GM19193 (cell line): Measurements from ENCODE around the gene PSMD2.

Experiments used
- POLR2A ChIP-seq: IDR thresholded peaks from 4 replicates; pipeline ENCODE4 v1.6.1; 2011; ENCODE audit not compliant: insufficient read depth, insufficient read length; ENCODE audit errors: extremely low read depth

Gene PSMD2

DNA sequence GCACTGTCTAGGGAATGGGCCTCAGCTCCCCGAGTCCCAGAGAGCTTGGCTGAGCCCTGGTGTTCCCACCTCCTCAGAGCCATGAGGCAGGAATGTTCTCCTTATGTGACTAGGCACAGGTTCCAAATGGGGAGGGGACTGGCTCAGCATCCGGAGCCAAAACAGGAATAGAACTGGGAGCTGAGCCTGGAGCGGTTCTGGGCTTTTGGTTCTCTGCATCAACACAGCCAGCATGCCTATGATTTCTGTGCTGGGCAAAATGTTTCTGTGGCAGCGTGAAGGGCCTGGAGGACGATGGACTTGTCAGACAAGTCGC, 38.3 kb downstream of the PSMD2 start, which contains the start of gene FAM131A:
Gene FAM131A (plus strand): TSS at position 202 of the 316 bp plus-strand sequence. CDS start 31 bp downstream, at position 233.
- no peak for TF ChIP-seq POLR2A

DNA sequence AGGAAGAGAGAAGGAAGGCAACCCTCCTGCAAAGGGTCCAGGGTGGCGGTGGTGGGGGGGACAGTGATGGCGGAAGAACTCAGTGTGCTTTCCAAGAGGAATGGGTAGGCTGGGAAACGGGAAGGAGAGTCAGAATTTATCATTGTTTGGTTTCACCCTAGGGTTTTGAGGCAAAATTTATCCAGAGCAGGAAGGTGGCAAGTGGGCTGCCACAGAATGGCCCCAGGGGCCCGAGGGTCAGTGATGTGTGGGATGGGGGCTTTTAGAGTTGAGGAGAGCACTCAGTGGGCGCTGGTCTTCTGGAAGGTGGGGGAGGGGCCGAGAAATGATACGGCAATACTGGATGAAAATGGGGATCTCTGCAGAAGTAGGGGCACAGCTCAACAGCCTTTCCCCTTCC, 38.9 kb downstream of the PSMD2 start:
- no peak for TF ChIP-seq POLR2A

DNA sequence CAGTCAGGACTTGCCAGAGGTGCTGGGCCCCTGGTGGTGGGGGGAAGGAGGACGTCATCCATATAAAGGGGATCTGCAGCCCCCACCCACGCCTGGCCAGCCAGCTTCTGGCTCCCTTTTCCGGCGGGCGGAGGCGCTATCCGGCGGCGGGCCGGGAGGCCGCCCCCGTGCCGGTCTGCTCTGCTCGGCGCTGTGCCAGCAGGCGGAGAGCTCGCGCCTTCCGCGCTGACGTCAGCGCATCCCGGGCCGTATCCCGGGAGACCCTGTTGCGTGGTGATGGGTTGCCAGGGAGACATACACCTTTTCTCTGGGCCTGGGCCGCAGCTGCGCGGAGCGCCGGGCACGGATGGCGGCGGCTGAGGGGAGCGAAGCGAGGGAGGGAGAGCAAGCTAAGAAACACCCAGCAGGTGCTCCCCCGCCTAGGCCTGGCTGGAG, 39.5 kb downstream of the PSMD2 start:
- no peak for TF ChIP-seq POLR2A

DNA sequence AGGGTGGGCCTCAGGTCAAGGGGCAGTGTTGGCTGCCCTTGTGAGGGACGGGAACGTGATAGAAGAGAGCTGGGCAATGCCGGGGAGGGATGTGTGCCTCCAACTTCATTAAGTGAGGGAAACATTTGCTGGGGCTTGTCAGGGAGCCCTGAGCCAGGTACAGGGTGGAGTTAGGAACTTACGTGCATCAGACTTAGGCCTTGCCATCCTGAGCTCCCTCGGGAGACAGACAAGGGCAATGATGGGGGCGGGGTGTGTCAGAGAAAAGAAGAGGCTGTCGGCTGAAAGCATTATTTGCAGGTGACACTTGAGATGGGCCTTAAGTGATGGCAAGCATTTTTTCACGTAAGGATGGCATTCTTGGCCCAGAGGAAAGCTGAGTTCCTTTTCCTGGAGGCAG, 40.0 kb downstream of the PSMD2 start:
- no peak for TF ChIP-seq POLR2A

DNA sequence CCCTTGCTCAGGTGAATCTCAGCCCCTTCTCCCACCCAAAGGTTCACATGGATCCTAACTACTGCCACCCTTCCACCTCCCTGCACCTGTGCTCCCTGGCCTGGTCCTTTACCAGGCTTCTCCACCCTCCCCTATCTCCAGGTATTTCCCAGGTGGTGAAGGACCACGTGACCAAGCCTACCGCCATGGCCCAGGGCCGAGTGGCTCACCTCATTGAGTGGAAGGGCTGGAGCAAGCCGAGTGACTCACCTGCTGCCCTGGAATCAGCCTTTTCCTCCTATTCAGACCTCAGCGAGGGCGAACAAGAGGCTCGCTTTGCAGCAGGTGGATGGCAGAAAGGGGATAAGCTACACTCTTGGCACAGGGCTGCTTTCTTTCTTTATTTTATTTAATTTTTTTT, 42.9 kb downstream of the PSMD2 start:
- no peak for TF ChIP-seq POLR2A

DNA sequence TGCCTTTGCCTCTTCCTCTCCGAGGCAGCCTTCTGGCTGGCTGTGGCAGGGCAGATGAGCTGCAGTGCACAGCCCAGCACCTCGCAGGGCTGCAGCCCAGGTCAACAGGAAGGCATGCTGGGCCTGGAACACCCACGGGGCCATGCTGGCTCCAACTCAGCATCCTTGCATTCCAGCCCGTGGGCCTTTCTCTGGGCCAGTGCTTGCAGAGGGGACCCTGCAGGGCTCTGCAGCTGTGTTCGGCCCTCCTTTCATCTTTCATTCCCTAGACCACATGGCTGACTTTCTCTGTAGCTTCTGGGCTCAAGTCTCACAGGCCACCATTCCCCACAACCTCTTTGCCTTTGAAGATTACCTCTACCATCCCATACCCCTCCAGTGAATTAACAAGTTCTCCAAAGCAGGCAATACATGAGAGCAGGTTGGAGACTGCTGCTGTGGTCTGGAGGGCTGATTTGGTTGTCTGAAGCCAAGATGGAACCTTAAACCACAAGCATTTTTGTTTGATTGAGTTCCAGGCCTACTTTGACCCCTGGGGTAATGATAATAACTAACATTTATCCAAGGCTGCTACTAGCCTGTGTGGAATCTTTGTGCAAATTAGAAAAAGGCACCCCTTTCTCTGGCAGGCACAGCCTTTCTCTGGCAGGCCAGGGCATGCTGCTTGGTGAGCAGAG, 44.3 kb downstream of the PSMD2 start:
- no peak for TF ChIP-seq POLR2A

DNA sequence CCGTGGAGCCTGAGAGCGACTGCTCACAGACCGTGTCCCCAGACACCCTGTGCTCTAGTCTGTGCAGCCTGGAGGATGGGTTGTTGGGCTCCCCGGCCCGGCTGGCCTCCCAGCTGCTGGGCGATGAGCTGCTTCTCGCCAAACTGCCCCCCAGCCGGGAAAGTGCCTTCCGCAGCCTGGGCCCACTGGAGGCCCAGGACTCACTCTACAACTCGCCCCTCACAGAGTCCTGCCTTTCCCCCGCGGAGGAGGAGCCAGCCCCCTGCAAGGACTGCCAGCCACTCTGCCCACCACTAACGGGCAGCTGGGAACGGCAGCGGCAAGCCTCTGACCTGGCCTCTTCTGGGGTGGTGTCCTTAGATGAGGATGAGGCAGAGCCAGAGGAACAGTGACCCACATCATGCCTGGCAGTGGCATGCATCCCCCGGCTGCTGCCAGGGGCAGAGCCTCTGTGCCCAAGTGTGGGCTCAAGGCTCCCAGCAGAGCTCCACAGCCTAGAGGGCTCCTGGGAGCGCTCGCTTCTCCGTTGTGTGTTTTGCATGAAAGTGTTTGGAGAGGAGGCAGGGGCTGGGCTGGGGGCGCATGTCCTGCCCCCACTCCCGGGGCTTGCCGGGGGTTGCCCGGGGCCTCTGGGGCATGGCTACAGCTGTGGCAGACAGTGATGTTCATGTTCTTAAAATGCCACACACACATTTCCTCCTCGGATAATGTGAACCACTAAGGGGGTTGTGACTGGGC, 45.7 kb downstream of the PSMD2 start:
- TF ChIP-seq POLR2A = no peak

DNA sequence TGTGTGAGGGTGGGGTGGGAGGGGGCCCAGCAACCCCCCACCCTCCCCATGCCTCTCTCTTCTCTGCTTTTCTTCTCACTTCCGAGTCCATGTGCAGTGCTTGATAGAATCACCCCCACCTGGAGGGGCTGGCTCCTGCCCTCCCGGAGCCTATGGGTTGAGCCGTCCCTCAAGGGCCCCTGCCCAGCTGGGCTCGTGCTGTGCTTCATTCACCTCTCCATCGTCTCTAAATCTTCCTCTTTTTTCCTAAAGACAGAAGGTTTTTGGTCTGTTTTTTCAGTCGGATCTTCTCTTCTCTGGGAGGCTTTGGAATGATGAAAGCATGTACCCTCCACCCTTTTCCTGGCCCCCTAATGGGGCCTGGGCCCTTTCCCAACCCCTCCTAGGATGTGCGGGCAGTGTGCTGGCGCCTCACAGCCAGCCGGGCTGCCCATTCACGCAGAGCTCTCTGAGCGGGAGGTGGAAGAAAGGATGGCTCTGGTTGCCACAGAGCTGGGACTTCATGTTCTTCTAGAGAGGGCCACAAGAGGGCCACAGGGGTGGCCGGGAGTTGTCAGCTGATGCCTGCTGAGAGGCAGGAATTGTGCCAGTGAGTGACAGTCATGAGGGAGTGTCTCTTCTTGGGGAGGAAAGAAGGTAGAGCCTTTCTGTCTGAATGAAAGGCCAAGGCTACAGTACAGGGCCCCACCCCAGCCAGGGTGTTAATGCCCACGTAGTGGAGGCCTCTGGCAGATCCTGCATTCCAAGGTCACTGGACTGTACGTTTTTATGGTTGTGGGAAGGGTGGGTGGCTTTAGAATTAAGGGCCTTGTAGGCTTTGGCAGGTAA, 46.5 kb downstream of the PSMD2 start:
- no peak for TF ChIP-seq POLR2A

DNA sequence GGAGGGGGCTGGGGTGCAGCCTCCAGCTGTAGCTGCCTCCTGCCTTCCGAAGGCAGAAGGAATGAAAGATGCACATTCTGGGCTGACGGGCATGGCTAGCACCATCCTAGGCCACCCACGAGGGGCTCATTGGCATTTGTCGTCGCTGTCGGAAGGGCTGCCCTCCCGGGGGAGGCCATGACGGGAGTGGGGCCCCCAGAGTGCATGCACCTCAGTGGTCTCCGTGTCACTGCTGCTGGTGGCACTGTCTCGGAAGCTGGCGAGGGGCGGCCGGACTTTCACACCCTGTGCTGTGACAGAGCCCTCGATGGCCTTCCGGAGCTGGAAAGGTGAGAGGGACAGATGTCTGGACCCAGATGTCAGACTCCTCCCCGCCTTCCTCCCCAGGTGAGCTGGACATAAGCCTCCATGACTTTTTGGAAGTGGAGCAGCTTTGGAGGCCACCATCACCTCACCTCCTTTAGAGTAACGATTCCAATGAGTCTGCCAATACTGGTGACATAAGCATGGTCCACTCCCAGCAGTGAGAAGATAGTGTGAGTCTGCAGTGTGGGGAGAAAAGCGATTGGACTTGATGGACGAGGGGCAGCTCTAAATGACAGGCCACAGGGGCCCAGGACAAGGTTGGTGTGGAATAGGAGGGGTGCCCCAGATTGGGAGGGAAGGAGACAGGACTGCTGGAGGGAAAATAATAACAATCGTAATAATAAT, 47.6 kb downstream of the PSMD2 start:
- TF ChIP-seq POLR2A = no peak

DNA sequence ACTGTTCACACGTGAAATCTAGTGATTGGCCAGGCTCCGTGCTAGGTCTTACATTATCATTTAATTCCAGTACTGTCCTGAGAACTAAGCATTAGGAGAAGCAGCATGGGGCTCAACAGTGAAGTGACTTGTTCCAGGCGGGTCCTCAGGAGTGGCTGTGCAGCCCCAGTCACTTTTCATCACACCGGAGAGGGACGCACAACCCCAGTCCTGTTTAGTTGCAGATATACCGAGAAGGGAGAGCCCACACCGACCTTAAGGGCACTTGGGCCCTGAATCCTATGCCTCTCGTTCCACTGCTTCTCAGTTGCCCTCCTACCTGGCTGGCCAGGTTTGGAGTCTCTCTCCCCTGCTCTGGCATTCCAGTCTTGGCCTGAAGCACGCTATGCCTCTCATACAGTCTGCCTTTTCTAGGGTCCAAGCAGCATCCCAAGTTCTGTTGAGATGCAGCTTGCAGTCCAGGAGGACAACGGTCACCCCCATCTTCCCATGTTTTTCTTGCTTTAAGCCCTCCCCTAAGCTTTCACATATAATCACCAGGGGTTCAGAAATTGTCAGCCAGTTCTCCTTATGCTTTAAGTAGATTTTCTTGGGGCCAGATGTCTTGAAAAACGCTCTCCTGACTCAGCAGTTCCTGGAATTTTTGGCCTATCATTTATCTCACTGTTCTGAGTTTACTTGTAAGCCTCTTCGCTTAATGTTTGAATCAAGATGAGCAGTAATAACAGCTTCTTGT, 48.4 kb downstream of the PSMD2 start:
- no peak for TF ChIP-seq POLR2A

DNA sequence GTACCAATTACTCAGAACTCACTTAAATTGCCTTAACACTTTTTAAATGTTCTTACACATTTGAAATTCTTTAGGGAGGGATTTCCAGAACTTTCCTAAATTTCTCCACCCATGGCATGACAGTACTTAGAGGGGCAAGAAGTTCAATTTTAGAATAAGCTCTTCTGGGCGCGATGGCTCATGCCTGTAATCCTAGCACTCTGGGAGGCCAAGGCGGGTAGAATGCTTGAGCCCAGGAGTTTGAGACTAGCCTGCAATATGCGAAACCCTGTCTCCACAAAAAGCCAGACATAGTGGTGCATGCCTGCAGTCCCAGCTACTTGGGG, 49.0 kb downstream of the PSMD2 start:
- TF ChIP-seq POLR2A = no peak

DNA sequence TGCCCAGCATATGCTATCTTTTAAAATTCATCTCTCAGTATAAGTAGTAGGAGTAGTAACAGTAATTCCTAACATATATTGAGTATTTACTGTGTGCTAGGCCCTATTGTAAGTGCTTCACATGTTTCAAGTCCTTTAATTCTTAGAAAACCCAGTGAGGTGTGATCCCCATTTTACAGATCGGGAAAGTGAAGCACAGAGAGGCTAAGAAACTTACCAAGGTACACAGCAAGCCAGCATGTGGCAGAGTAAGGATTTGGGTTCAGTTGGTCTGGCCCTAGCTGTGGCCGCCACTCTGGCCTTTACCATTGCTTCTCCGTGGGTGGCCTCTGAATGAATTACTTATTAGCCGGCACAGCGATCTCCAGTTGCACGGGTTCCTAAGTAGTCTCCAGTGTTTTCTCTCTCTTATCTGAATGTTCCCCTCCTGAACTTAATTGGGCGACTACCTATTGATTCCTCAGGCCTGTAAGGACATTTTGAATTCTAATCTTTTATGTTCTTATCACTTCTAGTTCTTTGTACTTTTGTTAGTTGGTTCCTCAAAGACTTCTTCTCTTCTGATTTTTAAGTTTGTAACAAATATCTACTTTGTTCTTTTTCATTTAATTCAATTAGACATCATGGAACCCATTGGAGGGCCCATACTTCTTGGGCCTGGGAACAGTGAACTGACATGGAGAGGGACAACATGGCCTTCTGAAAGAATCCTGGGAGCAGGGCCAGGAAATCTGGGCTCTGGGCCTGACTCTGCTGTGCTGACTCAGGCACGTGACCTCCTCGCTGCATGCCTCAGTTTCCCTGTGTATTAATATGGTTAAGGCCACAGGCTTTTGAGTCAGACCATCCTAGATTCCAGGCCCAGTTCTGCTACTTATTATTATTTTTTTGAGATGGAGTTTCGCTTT, 50.8 kb downstream of the PSMD2 start:
- no peak for TF ChIP-seq POLR2A

DNA sequence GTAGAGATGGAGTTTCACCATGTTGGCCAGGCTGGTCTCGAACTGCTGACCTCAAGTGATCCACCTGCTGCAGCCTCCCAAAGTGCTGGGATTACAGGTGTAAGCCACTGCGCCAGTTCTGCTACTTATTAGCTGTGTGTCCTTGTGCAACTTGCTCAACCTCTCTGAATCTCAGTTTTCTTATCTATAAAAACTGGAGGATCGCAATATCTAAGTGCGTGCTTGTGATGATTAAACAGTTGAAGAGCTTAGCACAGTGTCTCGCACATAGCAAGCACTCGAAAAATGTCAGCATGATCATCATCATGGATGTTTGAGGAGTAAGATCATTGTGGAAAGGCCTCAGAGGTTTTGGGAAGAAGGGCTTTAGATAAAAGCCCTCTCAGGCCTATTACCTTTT, 51.6 kb downstream of the PSMD2 start:
- no peak for TF ChIP-seq POLR2A

DNA sequence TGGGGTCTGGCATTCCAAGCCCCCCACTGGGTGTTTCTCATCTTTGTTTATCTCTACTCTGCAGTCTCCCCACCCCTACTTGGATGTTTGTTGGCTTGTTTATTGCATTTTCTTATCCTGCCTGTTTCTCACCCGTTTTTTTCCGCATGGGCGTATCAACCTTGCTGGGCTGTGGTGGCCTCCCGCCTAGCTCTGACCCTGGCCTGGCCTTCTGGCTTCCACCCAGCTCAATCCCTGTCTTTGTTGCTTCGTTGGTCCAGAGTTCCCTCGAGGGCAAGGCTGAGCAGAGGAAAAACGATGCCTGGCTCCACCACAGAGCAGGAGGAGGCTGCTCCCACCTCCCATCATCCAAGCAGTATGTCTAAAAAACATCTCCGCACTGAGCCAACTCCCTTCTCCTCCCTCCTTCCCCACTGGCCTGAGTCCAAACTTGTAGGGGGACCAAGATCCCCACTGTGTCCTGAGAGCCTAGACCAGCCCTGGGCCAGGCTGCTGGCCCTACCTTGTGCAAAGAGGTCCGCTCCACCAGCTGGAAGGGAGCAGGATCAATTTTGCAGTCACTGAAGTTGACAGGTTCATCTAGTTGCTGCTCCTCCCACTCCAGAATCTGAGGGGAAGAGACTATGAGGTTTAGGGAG, 52.6 kb downstream of the PSMD2 start:
- no peak for TF ChIP-seq POLR2A
